K562 (cell line): ENCODE data around the gene IFFO2. TPM values are rescaled to one million over a fixed set of nuclear protein-coding genes. Genes with fewer than 3 reads are reported as not detected.

Experiments used
- BHLHE40 ChIP-seq: IDR thresholded peaks from 2 replicates; pipeline ENCODE4 v1.6.1; 2011; ENCODE audit warnings: low read length, improper control_type of control experiment
- COPS2 ChIP-seq: fragments of 450-650 bp; conservative IDR thresholded peaks from 2 replicates; pipeline ENCODE4 v1.6.1; 2016; ENCODE audit warnings: mild to moderate bottlenecking, moderate library complexity
- ETS2 ChIP-seq: IDR thresholded peaks from 2 replicates; pipeline ENCODE4 v1.6.1; 2016; ENCODE audit warnings: borderline replicate concordance, missing genetic modification characterization, mild to moderate bottlenecking, moderate library complexity, missing compliant biosample characterization; ENCODE audit not compliant: poor library complexity, severe bottlenecking
- HIVEP1 ChIP-seq: fragments of 250-450 bp; sonication (Bioruptor Pico); IDR thresholded peaks from 2 replicates; pipeline ENCODE4 v1.4.0; 2020; ENCODE audit warnings: mild to moderate bottlenecking
- JUND ChIP-seq, 2 experiments: IDR thresholded peaks; 2 replicates in 1 of 2; 3 replicates in 1 of 2; pipeline ENCODE4 v1.6.1; 2011; ENCODE audit warnings: borderline replicate concordance in 2 of 2, low read depth in 2 of 2, low read length in 2 of 2, improper control_type of control experiment in 1 of 2, missing biosample characterization in 1 of 2, missing genetic modification characterization in 1 of 2, missing genetic modification reagents in 1 of 2
- MXI1 ChIP-seq: IDR thresholded peaks from 2 replicates; pipeline ENCODE4 v1.6.1; 2011; ENCODE audit warnings: low read depth, mild to moderate bottlenecking, improper control_type of control experiment, low read length
- NBN ChIP-seq: fragments of 450-650 bp; IDR thresholded peaks from 2 replicates; pipeline ENCODE4 v1.6.1; 2016; ENCODE audit warnings: low read depth, mild to moderate bottlenecking
- NCOR1 ChIP-seq: fragments of 450-650 bp; IDR thresholded peaks from 2 replicates; pipeline ENCODE4 v1.6.1; 2016; ENCODE audit warnings: mild to moderate bottlenecking, moderate library complexity
- NR2C1 ChIP-seq, 2 experiments: fragments of 450-650 bp; IDR thresholded peaks; 2 replicates each; pipeline ENCODE4 v1.6.1; 2017; ENCODE audit warnings: mild to moderate bottlenecking in 2 of 2, antibody characterized with exemption in 1 of 2, inconsistent platforms in 1 of 2, missing compliant biosample characterization in 1 of 2, missing genetic modification characterization in 1 of 2
- NUFIP1 ChIP-seq: fragments of 450-650 bp; IDR thresholded peaks from 2 replicates; pipeline ENCODE4 v1.6.1; 2018; ENCODE audit not compliant: partially characterized antibody
- PHB2 ChIP-seq: fragments of 450-650 bp; IDR thresholded peaks from 2 replicates; pipeline ENCODE4 v1.6.1; 2017; ENCODE audit warnings: low read depth
- RBM17 ChIP-seq: fragments of 200-400 bp; formaldehyde crosslinking; IDR thresholded peaks from 2 replicates; pipeline ENCODE4 v1.6.1; 2017; ENCODE audit warnings: low read depth, mild to moderate bottlenecking, low read length, borderline replicate concordance
- RNF2 ChIP-seq: sonication (generic); IDR thresholded peaks from 2 replicates; pipeline ENCODE4 v1.6.1; 2016
- SMARCA5 ChIP-seq: fragments of 450-650 bp; IDR thresholded peaks from 2 replicates; pipeline ENCODE4 v1.6.1; 2016
- TARDBP ChIP-seq: fragments of 450-650 bp; IDR thresholded peaks from 2 replicates; pipeline ENCODE4 v1.6.1; 2016
- polyA plus RNA-seq, 8 experiments: library from polyadenylated mRNA; depleted of rRNA in 4 of 8; stranded (reverse) in 5 of 8; unstranded in 3 of 8; fragments of >200 nt; fragmentation: Nextera tagmentation in 2 of 8; fragmentation: Illumina TruSeq in 1 of 8; extraction: Ambion mirVana in 2 of 8; extraction: Trizol in 1 of 8; gene quantifications; 2 replicates each; pipeline versions ENCODE4 v1.2.1 to v1.2.3, GENCODE V29; 2011 to 2014; ENCODE audit warnings: inconsistent platforms in 1 of 8, missing spikeins in 1 of 8
- total RNA-seq, 7 experiments: library from RNA; depleted of rRNA in 6 of 7; stranded (reverse); fragments of >200 nt in 6 of 7; fragmentation: Illumina TruSeq in 2 of 7; extraction: Trizol in 2 of 7; gene quantifications; 2 replicates each; pipeline versions ENCODE4 v1.2.1 to v1.2.3, GENCODE V29; 2011 to 2021; ENCODE audit warnings: low replicate concordance in 1 of 7
- TF ChIP-seq, protein P1 (sequence below): sonication (generic); formaldehyde crosslinking; IDR thresholded peaks from 2 replicates; pipeline ENCODE4 v1.8.0; 2022; ENCODE audit warnings: missing genetic modification reagents, mild to moderate bottlenecking, moderate library complexity, borderline replicate concordance
- TF ChIP-seq, protein P2 (sequence below): sonication (generic); formaldehyde crosslinking; IDR thresholded peaks from 2 replicates; pipeline ENCODE4 v1.8.1; 2023; ENCODE audit warnings: mild to moderate bottlenecking, missing genetic modification reagents, moderate library complexity
- TF ChIP-seq, protein P3 (sequence below), 2 experiments: IDR thresholded peaks; 2 replicates each; pipeline ENCODE4 v1.6.1; 2011; ENCODE audit warnings: borderline replicate concordance in 1 of 2, control low read depth in 1 of 2, low read depth in 1 of 2, low read length in 1 of 2, mild to moderate bottlenecking in 1 of 2, mixed read lengths in 1 of 2, moderate library complexity in 1 of 2; ENCODE audit not compliant: insufficient read depth in 1 of 2, insufficient read length in 1 of 2, poor library complexity in 1 of 2, severe bottlenecking in 1 of 2; ENCODE audit errors: extremely low read depth in 1 of 2
- TF ChIP-seq, protein P4 (sequence below), 2 experiments: fragments of 450-650 bp; IDR thresholded peaks; 2 replicates each; pipeline ENCODE4 v1.6.1; 2018; ENCODE audit warnings: mild to moderate bottlenecking in 2 of 2, low read depth in 1 of 2; ENCODE audit not compliant: partially characterized antibody in 2 of 2

IFFO2 gene
- total and polyA plus RNA-seq, 9 of the 15 experiments (the other 6 are each of a cell fraction or from before 2014, with no cell fraction given): 0.15 to 1.0 (median 0.44) TPM; not detected in 2

DNA sequence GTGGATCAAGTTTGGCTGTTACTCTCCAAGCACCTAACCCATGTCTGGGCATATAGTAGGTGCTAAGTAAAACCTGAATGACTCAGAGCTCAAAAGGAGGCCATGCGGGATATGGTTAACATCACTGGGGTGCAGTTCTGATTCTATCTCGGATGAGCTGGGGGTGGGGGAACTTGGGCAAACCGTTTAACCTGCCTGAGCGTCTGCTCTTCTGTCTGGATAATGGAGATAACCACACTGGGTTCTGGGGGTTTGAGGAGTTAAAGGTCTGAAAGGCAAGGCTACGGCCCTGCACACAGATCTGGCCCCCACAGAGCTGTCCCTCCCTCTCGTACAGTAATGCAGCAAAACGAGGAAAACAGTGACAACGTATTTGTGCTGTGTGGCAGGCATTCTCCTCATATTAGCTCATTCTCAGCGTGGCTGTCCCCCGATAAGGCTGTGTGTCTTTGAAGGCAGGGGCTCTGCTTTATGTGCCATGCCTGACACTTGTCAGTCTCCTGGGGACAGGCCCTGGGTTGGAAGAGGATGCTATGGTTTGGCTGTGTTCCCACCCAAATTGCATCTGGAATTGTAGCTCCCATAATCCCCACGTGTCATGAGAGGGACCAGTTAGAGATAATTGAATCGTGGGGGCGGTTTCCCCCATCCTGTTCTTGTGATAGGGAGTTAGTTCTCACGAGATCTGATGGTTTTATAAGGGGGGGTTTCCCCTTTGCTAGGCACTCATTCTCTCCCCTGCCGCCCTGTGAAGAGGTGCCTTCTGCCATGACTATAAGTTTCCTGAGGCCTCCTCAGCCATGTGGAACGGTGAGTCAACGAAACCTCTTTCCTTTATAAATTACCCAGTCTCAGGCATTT, 47.3 kb downstream of the IFFO2 start (continued):
- TF ChIP-seq, protein P1, sequence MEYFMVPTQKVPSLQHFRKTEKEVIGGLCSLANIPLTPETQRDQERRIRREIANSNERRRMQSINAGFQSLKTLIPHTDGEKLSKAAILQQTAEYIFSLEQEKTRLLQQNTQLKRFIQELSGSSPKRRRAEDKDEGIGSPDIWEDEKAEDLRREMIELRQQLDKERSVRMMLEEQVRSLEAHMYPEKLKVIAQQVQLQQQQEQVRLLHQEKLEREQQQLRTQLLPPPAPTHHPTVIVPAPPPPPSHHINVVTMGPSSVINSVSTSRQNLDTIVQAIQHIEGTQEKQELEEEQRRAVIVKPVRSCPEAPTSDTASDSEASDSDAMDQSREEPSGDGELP (CRISPR knock-in tag): peak; percentile 57; the same call in 1 of the 2 replicates
- TF ChIP-seq PHB2 (0 out of 2 replicates have a peak, but pooled peaks have one; percentile 10), NBN (peak; percentile 49; the same call in 1 of the 2 replicates), NR2C1 (IDR thresholded peaks at IDR 0.05) (no peak), NR2C1 (tag; IDR thresholded peaks at IDR 0.05) (no peak), RBM17 (no peak), MXI1 (0 out of 2 replicates have a peak, but pooled peaks have one; percentile 25), SMARCA5 (0 out of 2 replicates have a peak, but pooled peaks have one; percentile 48), NUFIP1 (peak; percentile 44), COPS2 (no peak), NCOR1 (peak; percentile 87), BHLHE40 (peak; percentile 6; the same call in 1 of the 2 replicates), ETS2 (no peak), JUND (IDR thresholded peaks at IDR 0.05; ENCODE audit: borderline replicate concordance, low read depth, low read length) (peak; percentile 89), JUND (tag; IDR thresholded peaks at IDR 0.05; ENCODE audit: borderline replicate concordance, low read depth, low read length) (peak; percentile 93; the same call in 2 of the 3 replicates), TARDBP (no peak), RNF2 (peak; percentile 52; the same call in 1 of the 2 replicates), HIVEP1 (CRISPR knock-in tag) (no peak)
- TF ChIP-seq, protein P2, sequence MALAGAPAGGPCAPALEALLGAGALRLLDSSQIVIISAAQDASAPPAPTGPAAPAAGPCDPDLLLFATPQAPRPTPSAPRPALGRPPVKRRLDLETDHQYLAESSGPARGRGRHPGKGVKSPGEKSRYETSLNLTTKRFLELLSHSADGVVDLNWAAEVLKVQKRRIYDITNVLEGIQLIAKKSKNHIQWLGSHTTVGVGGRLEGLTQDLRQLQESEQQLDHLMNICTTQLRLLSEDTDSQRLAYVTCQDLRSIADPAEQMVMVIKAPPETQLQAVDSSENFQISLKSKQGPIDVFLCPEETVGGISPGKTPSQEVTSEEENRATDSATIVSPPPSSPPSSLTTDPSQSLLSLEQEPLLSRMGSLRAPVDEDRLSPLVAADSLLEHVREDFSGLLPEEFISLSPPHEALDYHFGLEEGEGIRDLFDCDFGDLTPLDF (CRISPR knock-in tag): no peak
- TF ChIP-seq, protein P3, sequence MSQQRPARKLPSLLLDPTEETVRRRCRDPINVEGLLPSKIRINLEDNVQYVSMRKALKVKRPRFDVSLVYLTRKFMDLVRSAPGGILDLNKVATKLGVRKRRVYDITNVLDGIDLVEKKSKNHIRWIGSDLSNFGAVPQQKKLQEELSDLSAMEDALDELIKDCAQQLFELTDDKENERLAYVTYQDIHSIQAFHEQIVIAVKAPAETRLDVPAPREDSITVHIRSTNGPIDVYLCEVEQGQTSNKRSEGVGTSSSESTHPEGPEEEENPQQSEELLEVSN (IDR thresholded peaks at IDR 0.05; ENCODE audit: borderline replicate concordance in 1 of 2, extremely low read depth in 1 of 2, insufficient read depth in 1 of 2, insufficient read length in 1 of 2, low read depth in 1 of 2, low read length in 1 of 2, poor library complexity in 1 of 2, severe bottlenecking in 1 of 2): peak; percentile 21 to 22
- TF ChIP-seq, protein P4, sequence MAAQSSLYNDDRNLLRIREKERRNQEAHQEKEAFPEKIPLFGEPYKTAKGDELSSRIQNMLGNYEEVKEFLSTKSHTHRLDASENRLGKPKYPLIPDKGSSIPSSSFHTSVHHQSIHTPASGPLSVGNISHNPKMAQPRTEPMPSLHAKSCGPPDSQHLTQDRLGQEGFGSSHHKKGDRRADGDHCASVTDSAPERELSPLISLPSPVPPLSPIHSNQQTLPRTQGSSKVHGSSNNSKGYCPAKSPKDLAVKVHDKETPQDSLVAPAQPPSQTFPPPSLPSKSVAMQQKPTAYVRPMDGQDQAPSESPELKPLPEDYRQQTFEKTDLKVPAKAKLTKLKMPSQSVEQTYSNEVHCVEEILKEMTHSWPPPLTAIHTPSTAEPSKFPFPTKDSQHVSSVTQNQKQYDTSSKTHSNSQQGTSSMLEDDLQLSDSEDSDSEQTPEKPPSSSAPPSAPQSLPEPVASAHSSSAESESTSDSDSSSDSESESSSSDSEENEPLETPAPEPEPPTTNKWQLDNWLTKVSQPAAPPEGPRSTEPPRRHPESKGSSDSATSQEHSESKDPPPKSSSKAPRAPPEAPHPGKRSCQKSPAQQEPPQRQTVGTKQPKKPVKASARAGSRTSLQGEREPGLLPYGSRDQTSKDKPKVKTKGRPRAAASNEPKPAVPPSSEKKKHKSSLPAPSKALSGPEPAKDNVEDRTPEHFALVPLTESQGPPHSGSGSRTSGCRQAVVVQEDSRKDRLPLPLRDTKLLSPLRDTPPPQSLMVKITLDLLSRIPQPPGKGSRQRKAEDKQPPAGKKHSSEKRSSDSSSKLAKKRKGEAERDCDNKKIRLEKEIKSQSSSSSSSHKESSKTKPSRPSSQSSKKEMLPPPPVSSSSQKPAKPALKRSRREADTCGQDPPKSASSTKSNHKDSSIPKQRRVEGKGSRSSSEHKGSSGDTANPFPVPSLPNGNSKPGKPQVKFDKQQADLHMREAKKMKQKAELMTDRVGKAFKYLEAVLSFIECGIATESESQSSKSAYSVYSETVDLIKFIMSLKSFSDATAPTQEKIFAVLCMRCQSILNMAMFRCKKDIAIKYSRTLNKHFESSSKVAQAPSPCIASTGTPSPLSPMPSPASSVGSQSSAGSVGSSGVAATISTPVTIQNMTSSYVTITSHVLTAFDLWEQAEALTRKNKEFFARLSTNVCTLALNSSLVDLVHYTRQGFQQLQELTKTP (IDR thresholded peaks at IDR 0.05; ENCODE audit: low read depth in 1 of 2, partially characterized antibody in 2 of 2): no peak
